ENCODE data around the gene PDE4C. TPM values are rescaled to one million over a fixed set of nuclear protein-coding genes. Genes with fewer than 3 reads are reported as not detected.
A peak's percentile ranks its signal among the peaks of the same experiment; 100 is the strongest.

Gene PDE4C
- total and polyA plus RNA-seq, 10 donors = 0.07 to 7.6 (median 1.8) TPM

DNA sequence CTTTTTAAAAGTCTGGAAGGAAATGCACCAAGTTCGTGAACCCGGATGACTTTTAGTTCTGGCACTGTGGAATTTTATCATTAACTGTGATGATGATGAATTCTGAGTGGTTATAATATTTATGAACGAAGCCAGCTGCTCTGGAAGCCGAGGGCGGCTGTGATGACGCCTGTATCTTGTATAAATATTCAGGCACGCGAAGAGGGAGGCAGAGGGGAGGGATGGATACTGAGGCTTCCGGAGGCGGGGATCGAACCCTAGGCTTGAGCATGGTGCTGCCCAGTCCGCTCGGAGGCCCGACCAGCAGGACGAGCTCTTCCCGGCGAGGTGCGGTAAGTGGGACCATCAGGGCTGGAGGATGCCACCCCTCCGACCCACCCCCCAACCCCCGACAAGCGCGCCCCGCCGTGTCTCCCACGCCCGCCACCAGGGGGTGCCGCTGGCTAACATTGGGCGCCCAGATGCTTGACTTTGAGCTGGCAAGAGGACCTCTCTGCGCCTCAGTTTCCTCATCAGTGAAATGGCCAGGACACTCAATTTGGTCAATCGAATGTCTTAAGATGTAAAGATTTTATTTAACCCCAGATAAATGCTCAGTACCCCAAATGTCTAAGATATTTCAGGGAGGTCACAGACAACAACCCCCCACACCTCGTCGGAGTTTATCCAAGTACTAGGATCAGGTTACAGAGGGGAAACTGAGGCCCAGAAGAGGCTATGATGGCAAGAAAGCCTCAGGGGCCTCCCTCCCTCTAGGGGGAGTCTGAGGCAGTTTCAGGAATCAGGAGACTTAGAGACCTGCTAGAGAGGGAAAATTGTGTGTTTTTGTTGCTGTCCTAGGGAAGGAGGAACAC is 17.9 kb downstream of the PDE4C start:
- Histone ChIP-seq H3K27me3 (replicated peaks in 1 of 7) (peaks cover 0 to 51% (median 0%) of the 10 kb centered on the region in 7 donors), H3K4me3 (peak overlapping the region in 5 of 8 donors; percentile 2 to 51 (median 18)), H3K36me3 (no peaks in the 10 kb centered on the region), H3K9me3 (no peaks in the 10 kb centered on the region), H3K4me1 (peaks cover 6 to 40% (median 20%) of the 10 kb centered on the region in 6 donors), H3K27ac (peak overlapping the region in 7 of 8 donors; percentile 51 to 97 (median 71))
- intact Hi-C loops (cut with DNase I; ENCODE audit: low total_unique reads) = loop anchor here (5.0 kb wide), 2 partner anchors 44 to 119 kb away; no protein-coding TSS in a partner anchor
- peak; percentile 86 for DNase-seq
- WGBS, 5 donors = 21 to 42% (median 25%) methylated on average over 14 to 32 of the region's 32 CpGs
- TF ChIP-seq CTCF (IDR thresholded peaks at IDR 0.05 in 8 of 11, conservative IDR thresholded peaks at IDR 0.05 in 3 of 11) (peak in 10 of 11 experiments; percentile 5 to 80 (median 53)), POLR2AphosphoS5 (IDR thresholded peaks at IDR 0.05) (peak; percentile 44 to 74 (median 68)), POLR2A (IDR thresholded peaks at IDR 0.05) (peak in 1 of 3 donors; percentile 11)

GRCh38 chr19:18206018-18206417 is 20.2 kb downstream of the PDE4C start:
- H3K9me3 ChIP-seq = no peaks in the 10 kb centered on the region
- peak overlapping the region in 2 of 8 donors; percentile 87 for H3K4me3 ChIP-seq
- H3K36me3 ChIP-seq = peaks cover 0 to 12% (median 0%) of the 10 kb centered on the region in 6 donors
- peaks cover 12 to 57% (median 32%) of the 10 kb centered on the region in 6 donors for H3K4me1 ChIP-seq
- peaks cover 0 to 37% (median 0%) of the 10 kb centered on the region in 7 donors for H3K27me3 ChIP-seq (replicated peaks in 1 of 7)
- TF ChIP-seq CTCF (IDR thresholded peaks at IDR 0.05 in 8 of 11, conservative IDR thresholded peaks at IDR 0.05 in 3 of 11) = no peak
- TF ChIP-seq POLR2AphosphoS5 (IDR thresholded peaks at IDR 0.05) = no peak
- TF ChIP-seq POLR2A (IDR thresholded peaks at IDR 0.05) = no peak
- peak overlapping the region; percentile 79 to 97 (median 95) for H3K27ac ChIP-seq
- no peak for DNase-seq
- intact Hi-C loops (cut with DNase I; ENCODE audit: low total_unique reads) = loop anchor here (5.0 kb wide), 2 partner anchors 46 to 121 kb away; no protein-coding TSS in a partner anchor
- WGBS, 5 donors = 67 to 84% (median 80%) methylated on average over 12 of the region's 12 CpGs

GRCh38 chr19:18205200-18205892 is 20.9 kb downstream of the PDE4C start:
- H3K9me3 ChIP-seq = no peaks in the 10 kb centered on the region
- intact Hi-C loops (cut with DNase I; ENCODE audit: low total_unique reads) = loop anchor here (5.0 kb wide), 2 partner anchors 47 to 122 kb away; no protein-coding TSS in a partner anchor
- WGBS, 5 donors = 18 to 27% (median 24%) methylated on average over 35 to 36 of the region's 36 CpGs
- peaks cover 12 to 62% (median 32%) of the 10 kb centered on the region in 6 donors for H3K4me1 ChIP-seq
- H3K27ac ChIP-seq = peak overlapping the region; percentile 79 to 97 (median 95)
- peaks cover 0 to 16% (median 0%) of the 10 kb centered on the region in 6 donors for H3K36me3 ChIP-seq
- H3K4me3 ChIP-seq = peak overlapping the region; percentile 38 to 89 (median 70)
- TF ChIP-seq POLR2AphosphoS5 (IDR thresholded peaks at IDR 0.05) (peak; percentile 48 to 84 (median 76)), CTCF (IDR thresholded peaks at IDR 0.05 in 8 of 11, conservative IDR thresholded peaks at IDR 0.05 in 3 of 11) (no peak), POLR2A (IDR thresholded peaks at IDR 0.05) (peak in 1 of 3 donors; percentile 31)
- peak; percentile 94 for DNase-seq
- peaks cover 0 to 30% (median 0%) of the 10 kb centered on the region in 7 donors for H3K27me3 ChIP-seq (replicated peaks in 1 of 7)
